Panc1 (cell line): Measurements from ENCODE around the gene LNX1. TPM values are rescaled to one million over a fixed set of nuclear protein-coding genes. Genes with fewer than 3 reads are reported as not detected.

Experiments used
- ATAC-seq: fragments of 200-7000 bp; cut with Tn5 transposase; 2 replicates; pipeline ENCODE4 v1.9.1; 2020; ENCODE audit warnings: mild to moderate bottlenecking, moderate library complexity
- BruUV-seq: library from RNA; stranded (reverse); fragments of 400-500 nt; replicated peaks from 2 replicates; lab custom pipeline; 2021; lab: Mats Ljungman, UMichigan
- CTCF ChIA-PET: fragments of 300-600 bp; sonication (Branson Sonifier 250); formaldehyde crosslinking; loops from one replicate; lab custom pipeline; 2022; ENCODE audit warnings: antibody characterized with exemption; lab: Charles Lee
- POLR2A ChIA-PET: fragments of 300-600 bp; sonication (Branson Sonifier 250); formaldehyde crosslinking; loops from one replicate; lab custom pipeline; 2022; ENCODE audit warnings: antibody characterized with exemption; lab: Charles Lee
- DNase-seq: peaks from one replicate; pipeline ENCODE4 v3.0.0-alpha.2; 2010; ENCODE audit warnings: low read depth, low spot score
- H3K27ac ChIP-seq: 2 replicates; pipeline ENCODE4 v1.5.1; 2011; ENCODE audit warnings: mild to moderate bottlenecking, low read length, inconsistent platforms
- H3K27me3 ChIP-seq: fragments of 200-500 bp; sonication (Bioruptor generic); 2 replicates; pipeline ENCODE4 v1.6.0; 2014; ENCODE audit warnings: low read length, inconsistent platforms; ENCODE audit not compliant: control insufficient read depth, insufficient read depth
- H3K36me3 ChIP-seq: fragments of 200-500 bp; sonication (Bioruptor generic); 2 replicates; pipeline ENCODE4 v1.5.1; 2014; ENCODE audit warnings: inconsistent platforms, mild to moderate bottlenecking, low read length, moderate library complexity; ENCODE audit not compliant: control insufficient read depth, insufficient read depth
- H3K4me1 ChIP-seq: 2 replicates; pipeline ENCODE4 v1.5.1; 2011; ENCODE audit warnings: inconsistent platforms, mild to moderate bottlenecking, low read length, moderate library complexity; ENCODE audit not compliant: control insufficient read depth, insufficient read depth
- H3K4me3 ChIP-seq, 2 experiments: 2 replicates each; pipeline ENCODE4 v1.5.1; 2011 to 2012; ENCODE audit warnings: low read depth in 2 of 2, low read length in 2 of 2, mild to moderate bottlenecking in 2 of 2, inconsistent platforms in 1 of 2, moderate library complexity in 1 of 2
- H3K9me3 ChIP-seq: fragments of 200-500 bp; sonication (Bioruptor generic); 2 replicates; pipeline ENCODE4 v1.5.1; 2014; ENCODE audit warnings: low read depth, mild to moderate bottlenecking, inconsistent platforms, low read length, moderate library complexity; ENCODE audit not compliant: control insufficient read depth, insufficient read depth
- CTCF ChIP-seq: fragments of 450-650 bp; IDR thresholded peaks from 2 replicates; pipeline ENCODE4 v1.5.1; 2017; ENCODE audit warnings: mild to moderate bottlenecking
- POLR2AphosphoS5 ChIP-seq: IDR thresholded peaks from 2 replicates; pipeline ENCODE4 v1.6.1; 2012; ENCODE audit warnings: mild to moderate bottlenecking, low read depth, low read length, moderate library complexity
- REST ChIP-seq, 2 experiments: IDR thresholded peaks; 2 replicates each; pipeline ENCODE4 v1.6.1; 2011 to 2012; ENCODE audit warnings: low read depth in 2 of 2, control low read depth in 1 of 2, low read length in 1 of 2, mild to moderate bottlenecking in 1 of 2, moderate library complexity in 1 of 2; ENCODE audit not compliant: insufficient read depth in 1 of 2
- SIN3A ChIP-seq: IDR thresholded peaks from 2 replicates; pipeline ENCODE4 v1.6.1; 2012; ENCODE audit warnings: low read depth, mild to moderate bottlenecking, low read length, moderate library complexity, borderline replicate concordance; ENCODE audit not compliant: insufficient read depth
- TCF7L2 ChIP-seq: IDR thresholded peaks from 2 replicates; pipeline ENCODE4 v1.6.1; 2011; ENCODE audit warnings: mild to moderate bottlenecking, low read depth, low read length, inconsistent platforms
- in situ Hi-C: cut with HindIII; loops from 2 replicates; pipeline ENCODE4 v1.10.0; 2016; ENCODE audit warnings: low sequenced_read_pairs, low pct_unique_long_range_greater_than_20kb
- intact Hi-C: fragments of 100-400 bp; cut with micrococcal nuclease; formaldehyde crosslinking; loops from one replicate; pipeline ENCODE4 v1.10.0; 2022; ENCODE audit not compliant: unreplicated experiment
- total RNA-seq: library from RNA; stranded (reverse); gene quantifications from one replicate; pipeline ENCODE4 v1.2.1, GENCODE V29; 2021; ENCODE audit not compliant: unreplicated experiment

The LNX1 gene
- total RNA-seq, 1 experiment from 2014 or later, result 0.18 TPM

- CTCF ChIA-PET, result no interaction called here
- Histone ChIP-seq H3K4me1 (no peaks in the 10 kb centered on the region), H3K4me3 (no peak overlapping the region), H3K9me3 (no peaks in the 10 kb centered on the region), H3K27me3 (no peaks in the 10 kb centered on the region), H3K36me3 (no peaks in the 10 kb centered on the region), H3K27ac (no peak overlapping the region)
- DNase-seq (no peak), ATAC-seq (no peak)
- POLR2A ChIA-PET, result no interaction called here
- in situ Hi-C loops (no loop called here), intact Hi-C loops (loop anchor here (10.0 kb wide), 1 partner anchor 466 kb away; no protein-coding TSS in a partner anchor)
- TF ChIP-seq CTCF, result no peak
- BruUV-seq, result no TSS peak
Observed at GRCh38 chr4:53480909-53481308, 110.4 kb downstream of the LNX1 start.

- Histone ChIP-seq H3K4me3 (no peak overlapping the region), H3K4me1 (no peaks in the 10 kb centered on the region), H3K27me3 (no peaks in the 10 kb centered on the region), H3K27ac (no peak overlapping the region), H3K36me3 (no peaks in the 10 kb centered on the region), H3K9me3 (no peaks in the 10 kb centered on the region)
- no peak for TF ChIP-seq REST (IDR thresholded peaks at IDR 0.05; ENCODE audit: insufficient read depth in 1 of 2, low read depth in 2 of 2, low read length in 1 of 2)
- no peak for TF ChIP-seq TCF7L2
- TF ChIP-seq SIN3A, result no peak
- TF ChIP-seq CTCF, result no peak
- no peak for TF ChIP-seq POLR2AphosphoS5
- POLR2A ChIA-PET, result no interaction called here
- DNase-seq (no peak), ATAC-seq (no peak)
- BruUV-seq, result no TSS peak
- intact Hi-C loops, result loop anchor here (10.0 kb wide), 1 partner anchor 465 kb away; no protein-coding TSS in a partner anchor
- in situ Hi-C loops, result no loop called here
- CTCF ChIA-PET, result interaction anchor here (0.6 kb wide), 1 partner anchor 130 kb away, joined by 3 read pairs; no protein-coding TSS in a partner anchor
Observed at GRCh38 chr4:53479736-53480525, 111.4 kb downstream of the LNX1 start.
